SK-N-SH treated with all-trans-retinoic acid at 6 μM for 48 hours (cell line): Measurements from ENCODE around the gene CALR3.

Source experiments
- OSR1 ChIP-seq: fragments of 250-450 bp; sonication (Bioruptor Pico); IDR thresholded peaks from 2 replicates; pipeline ENCODE4 v1.8.0; 2022; ENCODE audit warnings: moderate library complexity, mild to moderate bottlenecking, inconsistent platforms
- ZNF8 ChIP-seq: fragments of 450-650 bp; formaldehyde crosslinking; IDR thresholded peaks from 2 replicates; pipeline ENCODE4 v1.5.0; 2020; ENCODE audit warnings: mild to moderate bottlenecking, moderate library complexity

GRCh38 chr19:16472992-16473391 is 23.0 kb downstream of the CALR3 start:
- no peak for TF ChIP-seq ZNF8 (CRISPR knock-in tag)
- no peak for TF ChIP-seq OSR1 (CRISPR knock-in tag)
